ENCODE data around the gene VRK2.

The VRK2 gene

DNA sequence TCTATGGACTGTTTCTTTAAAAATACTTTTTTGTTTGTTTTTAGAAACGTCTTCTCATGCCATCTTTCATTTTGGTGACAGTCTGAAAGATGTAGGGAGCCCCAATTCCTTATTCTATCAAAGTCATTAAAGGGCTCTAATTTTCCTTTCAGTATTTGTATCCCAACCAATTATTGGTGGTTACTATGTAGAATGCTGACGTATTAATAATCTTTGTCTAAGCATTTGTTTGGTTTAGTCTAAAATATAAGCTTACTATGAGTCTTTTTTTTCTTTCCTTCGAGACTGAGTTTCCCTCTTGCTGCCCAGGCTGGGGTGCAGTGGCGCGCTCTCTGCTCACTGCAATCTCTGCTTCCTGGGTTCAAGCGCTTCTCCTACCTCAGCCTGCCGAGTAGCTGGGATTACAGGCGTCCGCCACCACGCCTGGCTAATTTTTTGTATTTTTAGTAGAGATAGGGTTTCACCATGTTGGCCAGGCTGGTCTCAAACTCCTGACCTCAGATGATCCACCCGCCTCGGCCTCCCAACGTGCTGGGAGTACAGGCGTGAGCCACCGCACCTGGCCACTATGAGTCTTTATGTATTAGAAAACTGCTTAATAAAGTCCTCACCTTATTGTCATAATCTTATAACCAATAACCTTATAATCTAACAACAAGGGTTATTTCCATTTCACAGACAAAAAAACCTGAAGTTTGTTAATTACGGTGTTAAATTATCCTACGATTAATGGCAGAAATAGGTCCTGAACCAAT, 849 bp upstream of the VRK2 start:
- H3K27ac ChIP-seq (ENCODE audit: low read depth, low read length, poor library complexity, severe bottlenecking), result peak overlapping the region; percentile 72
- H3K9me3 ChIP-seq (ENCODE audit: low read length), result no peaks in the 10 kb centered on the region
- no peaks in the 10 kb centered on the region for H4K20me1 ChIP-seq (ENCODE audit: insufficient read depth, low read length)
- peaks cover 9% of the 10 kb centered on the region; the same call in 1 of the 2 replicates for H3K79me2 ChIP-seq (ENCODE audit: insufficient read depth, low read length)
- no peaks in the 10 kb centered on the region for H3K9me2 ChIP-seq (ENCODE audit: low read depth, low read length)
- H3K36me3 ChIP-seq (ENCODE audit: insufficient read depth, low read length), result peaks cover 14% of the 10 kb centered on the region; the same call in 1 of the 2 replicates
- peak overlapping the region; percentile 81 for H3K9ac ChIP-seq (ENCODE audit: low read length)
- peak overlapping the region; percentile 78 for H3K4me2 ChIP-seq (ENCODE audit: low read length)
- H3K4me3 ChIP-seq (ENCODE audit: low read depth, low read length, poor library complexity, severe bottlenecking), result peak overlapping the region; percentile 69
- no peaks in the 10 kb centered on the region for H3F3A ChIP-seq (ENCODE audit: insufficient read depth, low read length)
- H2AFZ ChIP-seq (ENCODE audit: low read length), result no peak overlapping the region
- TF ChIP-seq, protein P1, sequence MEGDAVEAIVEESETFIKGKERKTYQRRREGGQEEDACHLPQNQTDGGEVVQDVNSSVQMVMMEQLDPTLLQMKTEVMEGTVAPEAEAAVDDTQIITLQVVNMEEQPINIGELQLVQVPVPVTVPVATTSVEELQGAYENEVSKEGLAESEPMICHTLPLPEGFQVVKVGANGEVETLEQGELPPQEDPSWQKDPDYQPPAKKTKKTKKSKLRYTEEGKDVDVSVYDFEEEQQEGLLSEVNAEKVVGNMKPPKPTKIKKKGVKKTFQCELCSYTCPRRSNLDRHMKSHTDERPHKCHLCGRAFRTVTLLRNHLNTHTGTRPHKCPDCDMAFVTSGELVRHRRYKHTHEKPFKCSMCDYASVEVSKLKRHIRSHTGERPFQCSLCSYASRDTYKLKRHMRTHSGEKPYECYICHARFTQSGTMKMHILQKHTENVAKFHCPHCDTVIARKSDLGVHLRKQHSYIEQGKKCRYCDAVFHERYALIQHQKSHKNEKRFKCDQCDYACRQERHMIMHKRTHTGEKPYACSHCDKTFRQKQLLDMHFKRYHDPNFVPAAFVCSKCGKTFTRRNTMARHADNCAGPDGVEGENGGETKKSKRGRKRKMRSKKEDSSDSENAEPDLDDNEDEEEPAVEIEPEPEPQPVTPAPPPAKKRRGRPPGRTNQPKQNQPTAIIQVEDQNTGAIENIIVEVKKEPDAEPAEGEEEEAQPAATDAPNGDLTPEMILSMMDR (IDR thresholded peaks at IDR 0.05; ENCODE audit: low read length), result no peak
- TF ChIP-seq EZH2 (IDR thresholded peaks at IDR 0.05; ENCODE audit: borderline replicate concordance, low read length), result no peak
- peaks cover 37% of the 10 kb centered on the region for H3K4me1 ChIP-seq (ENCODE audit: insufficient read depth, low read length, severe bottlenecking)
- H3K27me3 ChIP-seq (ENCODE audit: insufficient read depth, low read length), result no peaks in the 10 kb centered on the region

DNA sequence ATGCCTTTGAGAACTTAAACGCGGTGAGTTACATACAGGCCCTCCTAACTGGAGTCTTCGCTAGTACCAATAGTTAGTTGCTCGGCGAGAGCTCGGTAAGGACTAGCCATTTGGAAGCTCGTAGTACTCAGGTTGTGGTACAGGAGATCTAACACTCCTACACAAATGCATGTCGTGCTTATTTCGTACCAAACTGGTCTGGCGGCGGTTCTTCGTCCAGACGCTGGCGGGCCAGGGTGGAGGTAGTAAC, 346 bp upstream of the VRK2 start:
- no peak for TF ChIP-seq EZH2 (IDR thresholded peaks at IDR 0.05; ENCODE audit: borderline replicate concordance, low read length)
- TF ChIP-seq, protein P1 (IDR thresholded peaks at IDR 0.05; ENCODE audit: low read length), result no peak
- H3K9me3 ChIP-seq (ENCODE audit: low read length), result no peaks in the 10 kb centered on the region
- H3K9ac ChIP-seq (ENCODE audit: low read length), result peak overlapping the region; percentile 81
- H3K4me1 ChIP-seq (ENCODE audit: insufficient read depth, low read length, severe bottlenecking), result peaks cover 37% of the 10 kb centered on the region
- peak overlapping the region; percentile 69 for H3K4me3 ChIP-seq (ENCODE audit: low read depth, low read length, poor library complexity, severe bottlenecking)
- H4K20me1 ChIP-seq (ENCODE audit: insufficient read depth, low read length), result no peaks in the 10 kb centered on the region
- peaks cover 9% of the 10 kb centered on the region; the same call in 1 of the 2 replicates for H3K79me2 ChIP-seq (ENCODE audit: insufficient read depth, low read length)
- no peaks in the 10 kb centered on the region for H3F3A ChIP-seq (ENCODE audit: insufficient read depth, low read length)
- H3K36me3 ChIP-seq (ENCODE audit: insufficient read depth, low read length), result peaks cover 17% of the 10 kb centered on the region; the same call in 1 of the 2 replicates
- no peaks in the 10 kb centered on the region for H3K27me3 ChIP-seq (ENCODE audit: insufficient read depth, low read length)
- H3K9me2 ChIP-seq (ENCODE audit: low read depth, low read length), result no peaks in the 10 kb centered on the region
- peak overlapping the region; percentile 72 for H3K27ac ChIP-seq (ENCODE audit: low read depth, low read length, poor library complexity, severe bottlenecking)
- peak overlapping the region; percentile 78 for H3K4me2 ChIP-seq (ENCODE audit: low read length)
- no peak overlapping the region for H2AFZ ChIP-seq (ENCODE audit: low read length)

DNA sequence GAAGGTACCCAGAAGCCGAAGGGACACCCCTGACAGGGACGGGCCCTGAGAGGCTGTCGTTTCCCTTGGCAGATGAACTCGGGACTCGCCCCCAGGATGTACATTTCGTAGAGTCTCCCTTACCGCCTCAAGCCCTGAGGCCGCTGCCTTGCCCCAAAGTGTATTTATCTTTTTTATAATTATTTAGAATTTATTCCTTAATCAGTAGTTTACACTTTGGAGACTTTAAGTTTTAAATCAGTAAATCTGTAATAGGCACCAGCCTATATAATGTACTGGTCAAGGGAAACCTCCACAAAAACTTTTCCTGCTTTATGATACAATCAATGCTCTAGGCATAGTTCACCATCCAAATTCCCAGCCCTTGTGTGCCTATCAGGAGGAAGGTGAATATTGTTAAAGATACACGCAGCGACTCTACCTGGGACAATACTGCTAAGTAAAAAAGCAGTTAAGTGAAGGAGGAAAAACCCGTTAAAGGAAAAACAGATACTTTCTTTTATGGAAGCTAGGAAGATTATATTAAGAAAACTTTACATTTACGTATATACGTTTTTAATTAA, 848 bp downstream of the VRK2 start:
- Histone ChIP-seq H3K36me3 (ENCODE audit: insufficient read depth, low read length) (peaks cover 22% of the 10 kb centered on the region; the same call in 1 of the 2 replicates), H3K4me2 (ENCODE audit: low read length) (peak overlapping the region; percentile 78), H3K79me2 (ENCODE audit: insufficient read depth, low read length) (peaks cover 9% of the 10 kb centered on the region; the same call in 1 of the 2 replicates), H3K9me2 (ENCODE audit: low read depth, low read length) (no peaks in the 10 kb centered on the region), H3F3A (ENCODE audit: insufficient read depth, low read length) (no peaks in the 10 kb centered on the region), H2AFZ (ENCODE audit: low read length) (no peak overlapping the region), H3K4me3 (ENCODE audit: low read depth, low read length, poor library complexity, severe bottlenecking) (peak overlapping the region; percentile 69), H3K9ac (ENCODE audit: low read length) (peak overlapping the region; percentile 81), H3K27me3 (ENCODE audit: insufficient read depth, low read length) (no peaks in the 10 kb centered on the region), H4K20me1 (ENCODE audit: insufficient read depth, low read length) (no peaks in the 10 kb centered on the region), H3K9me3 (ENCODE audit: low read length) (no peaks in the 10 kb centered on the region), H3K27ac (ENCODE audit: low read depth, low read length, poor library complexity, severe bottlenecking) (peak overlapping the region; percentile 72), H3K4me1 (ENCODE audit: insufficient read depth, low read length, severe bottlenecking) (peaks cover 34% of the 10 kb centered on the region)
- no peak for TF ChIP-seq EZH2 (IDR thresholded peaks at IDR 0.05; ENCODE audit: borderline replicate concordance, low read length)
- TF ChIP-seq, protein P1 (IDR thresholded peaks at IDR 0.05; ENCODE audit: low read length), result no peak

Data from OCI-LY1 (cell line).